DMS53 treated with DMSO at 0.1 percent for 48 hours (cell line): Measurements from ENCODE around the gene CACNA1H.
"Not testable (repeated sequence)": the region's sequence is repeated elsewhere in the genome, so short reads cannot be mapped to it uniquely, and the experiment has no call there.

Experiments
- DNase-seq: peaks from one replicate; lab custom pipeline; 2025; ENCODE audit not compliant: unreplicated experiment; lab: John Stamatoyannopoulos, UW

CACNA1H gene

DNA sequence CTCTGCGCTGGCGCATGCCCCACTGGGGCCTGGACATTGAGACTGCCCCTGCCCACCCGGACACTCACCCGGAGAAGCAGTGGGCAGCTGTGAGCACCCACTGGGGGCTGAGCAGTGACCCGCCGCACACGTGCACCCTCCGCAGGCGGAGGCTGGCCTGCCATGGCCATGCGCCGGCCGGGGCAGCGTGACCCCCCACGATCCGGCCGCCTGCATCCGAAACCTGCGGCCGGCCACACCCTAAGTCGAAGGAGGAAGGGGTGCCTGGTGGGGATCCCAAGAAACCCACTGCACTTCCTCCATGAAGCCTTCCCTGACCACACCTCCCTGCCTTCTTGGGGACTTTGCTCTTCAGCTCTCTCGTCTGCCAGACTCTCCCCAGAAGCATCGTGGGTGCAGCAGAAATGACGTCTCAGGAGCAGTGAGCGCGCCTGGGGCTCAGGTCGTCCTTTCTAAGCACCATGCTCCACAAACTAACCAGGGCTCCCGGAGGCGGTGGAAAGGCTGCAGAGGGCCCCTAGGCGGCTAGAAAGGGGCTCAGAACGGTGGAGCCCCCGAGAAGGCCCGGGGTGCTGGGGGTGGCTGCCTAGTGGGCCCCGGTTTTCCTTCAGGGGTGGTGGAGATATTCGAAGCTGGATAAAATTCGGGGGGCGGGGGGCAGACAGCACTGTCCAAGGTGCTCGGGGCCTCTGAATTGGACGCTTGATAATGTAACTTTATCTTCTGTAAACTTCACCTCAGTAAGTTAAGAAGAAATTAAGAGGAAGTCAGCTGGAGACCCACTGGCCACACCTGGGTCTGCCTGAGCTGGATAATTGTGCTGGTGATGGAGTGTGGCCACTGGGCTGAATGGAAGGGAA lies 70.7 kb downstream of the CACNA1H start:
- DNase-seq: no peak

DNA sequence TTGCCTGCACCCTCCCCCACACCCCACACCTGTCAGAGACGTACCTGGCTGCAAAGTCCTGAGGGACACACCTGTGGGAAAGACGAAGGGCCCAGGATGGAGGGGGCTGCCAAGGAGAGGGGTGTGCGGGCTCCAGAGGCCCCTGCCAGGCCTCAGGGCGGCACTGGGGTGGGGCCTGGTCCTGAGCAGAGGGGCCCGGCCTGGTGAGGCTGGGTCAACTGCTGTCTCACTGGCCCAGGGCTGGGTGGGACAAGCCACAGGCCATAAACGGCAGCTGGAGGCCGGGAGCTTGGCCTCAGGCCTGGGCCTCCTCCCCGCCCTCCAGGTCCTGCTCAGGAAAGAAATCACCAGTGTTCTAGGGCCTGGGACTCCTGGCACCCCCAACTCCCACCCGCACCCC lies 71.7 kb downstream of the CACNA1H start:
- DNase-seq: no peak

DNA sequence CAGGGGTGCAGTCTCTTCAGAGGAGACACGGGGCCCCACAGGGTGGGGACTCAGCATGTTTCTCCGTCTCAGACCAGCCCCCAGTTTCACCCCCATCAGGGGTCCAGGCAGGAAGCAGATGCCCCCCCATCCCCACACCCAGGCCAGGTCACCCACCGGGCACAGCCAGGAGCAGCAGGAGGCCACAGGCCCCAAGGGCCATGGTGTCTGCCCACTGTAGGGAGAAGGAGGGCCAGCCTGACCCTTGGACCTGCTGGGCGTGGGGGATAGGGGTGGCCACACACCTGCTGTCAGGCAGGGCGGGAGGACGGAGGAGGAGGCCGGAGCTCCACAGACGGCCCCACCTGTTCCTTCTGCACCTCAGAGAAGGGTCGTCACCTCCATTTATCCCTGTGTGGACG lies 72.1 kb downstream of the CACNA1H start, which contains the start of gene TPSG1:
TPSG1 (minus strand) TSS at position 218 of the 401 bp plus-strand sequence; CDS start at position 202, 16 bp downstream.
- no peak for DNase-seq

DNA sequence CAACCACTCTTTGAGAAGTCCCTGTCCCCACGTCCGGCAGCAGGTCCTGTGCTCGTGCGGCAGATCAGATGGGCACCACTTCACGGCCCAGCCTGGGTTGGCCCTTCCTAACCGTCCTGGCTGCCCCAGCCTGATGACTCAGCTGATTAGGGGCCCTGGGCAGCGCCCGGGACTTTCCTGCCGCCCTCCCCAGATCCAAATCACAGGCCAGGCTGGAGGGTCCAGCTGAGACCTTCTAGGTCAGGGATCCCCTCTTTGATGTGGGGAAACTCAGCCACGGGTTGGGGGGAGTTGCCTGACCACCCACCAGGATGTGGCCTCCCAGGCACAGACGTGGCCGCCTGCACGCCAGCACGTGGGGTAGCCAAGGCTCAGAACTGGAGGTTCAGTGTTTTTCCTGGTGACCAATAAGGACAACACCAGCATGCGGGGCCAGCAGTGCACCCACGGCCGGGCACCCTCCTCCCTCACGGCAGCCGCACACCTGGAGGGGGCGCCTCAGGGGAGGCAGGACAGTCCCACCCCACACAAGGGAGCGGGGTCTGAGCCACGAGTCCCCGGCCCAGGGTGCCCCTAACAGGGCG lies 72.9 kb downstream of the CACNA1H start:
- DNase-seq: not testable (repeated sequence)

DNA sequence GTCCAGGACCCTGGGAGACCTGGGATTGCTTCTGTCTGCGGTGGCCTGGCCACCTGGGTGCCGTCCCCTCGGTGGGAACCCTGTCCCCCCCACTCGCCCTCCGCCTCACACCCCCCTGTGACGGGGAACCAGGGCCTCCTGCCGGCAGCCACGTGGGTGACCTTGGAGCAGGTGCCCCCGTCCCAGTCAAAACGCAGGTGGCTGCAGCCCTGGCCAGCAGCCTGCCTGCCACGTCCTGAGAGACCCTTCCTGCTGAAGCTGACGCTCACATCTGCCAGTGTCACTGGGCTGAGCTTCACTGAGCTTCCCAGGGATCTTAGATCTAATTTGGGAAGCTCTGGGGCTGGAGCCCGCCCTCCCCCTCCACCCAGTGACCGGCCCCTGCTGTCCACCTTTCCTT lies 73.8 kb downstream of the CACNA1H start:
- DNase-seq: not testable (repeated sequence)

DNA sequence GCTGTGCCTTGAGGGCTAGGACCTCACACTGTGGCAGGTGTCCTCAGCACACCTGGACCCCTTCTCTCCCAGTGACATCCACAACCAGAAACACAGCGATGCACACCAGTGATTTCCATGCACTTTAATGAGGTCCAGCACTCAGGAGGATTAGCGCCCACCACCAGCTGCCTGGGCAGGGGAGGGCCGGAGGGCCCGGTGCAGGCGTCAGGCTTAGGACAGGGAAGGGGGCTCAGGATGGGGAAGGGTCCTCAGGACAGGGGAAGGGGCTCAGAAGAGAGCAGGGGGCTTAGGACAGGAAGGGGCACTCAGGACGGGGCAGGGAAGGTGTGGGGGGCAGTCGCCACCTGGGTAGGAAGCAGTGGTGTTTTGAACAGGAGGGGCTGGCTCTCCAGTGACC lies 75.3 kb downstream of the CACNA1H start:
- DNase-seq: not testable (repeated sequence)

DNA sequence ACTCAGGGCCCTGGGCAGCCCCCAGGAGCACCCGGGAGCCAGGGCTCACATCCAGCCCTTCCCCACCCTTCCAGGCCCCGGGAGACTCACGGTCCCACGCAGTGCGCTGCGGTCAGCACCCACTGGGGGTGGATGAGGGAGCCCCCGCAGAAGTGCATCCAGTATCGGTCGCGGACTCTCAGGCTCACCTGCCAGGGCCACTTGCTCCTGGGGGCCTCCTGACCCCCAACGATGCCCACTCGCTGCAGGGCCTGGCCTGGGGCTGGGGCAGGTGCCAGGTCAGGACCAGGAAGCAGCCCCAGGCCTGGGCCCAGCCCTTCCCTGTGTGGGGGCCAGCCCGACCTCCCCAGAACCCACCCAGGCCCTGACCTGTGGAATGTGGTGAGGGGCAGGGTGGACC lies 76.6 kb downstream of the CACNA1H start:
- DNase-seq: not testable (repeated sequence)

DNA sequence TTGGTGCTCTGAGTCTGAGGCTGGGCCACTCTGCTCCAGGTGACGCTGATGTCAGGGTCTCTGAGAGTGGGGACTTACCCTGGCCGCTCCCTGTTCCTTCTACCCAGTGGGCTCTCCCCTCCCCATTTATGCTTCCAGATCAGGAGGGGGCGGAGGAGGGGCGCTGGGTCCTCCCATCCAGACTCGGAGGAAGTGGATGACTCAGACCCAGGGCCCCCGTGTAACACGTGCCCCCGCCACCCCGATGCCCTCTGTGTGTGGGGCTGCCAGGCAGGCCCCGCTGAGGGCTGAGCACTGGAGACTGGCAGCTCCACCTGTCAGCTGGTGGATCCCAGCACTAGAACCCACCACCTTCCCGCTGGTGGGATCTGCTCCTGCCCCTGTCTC lies 77.2 kb downstream of the CACNA1H start, which contains the start of gene TPSB2:
TPSB2 (minus strand) TSS at position 101 of the 387 bp plus-strand sequence. CDS start 233 bp downstream, outside the sequence.
- not testable (repeated sequence) for DNase-seq

DNA sequence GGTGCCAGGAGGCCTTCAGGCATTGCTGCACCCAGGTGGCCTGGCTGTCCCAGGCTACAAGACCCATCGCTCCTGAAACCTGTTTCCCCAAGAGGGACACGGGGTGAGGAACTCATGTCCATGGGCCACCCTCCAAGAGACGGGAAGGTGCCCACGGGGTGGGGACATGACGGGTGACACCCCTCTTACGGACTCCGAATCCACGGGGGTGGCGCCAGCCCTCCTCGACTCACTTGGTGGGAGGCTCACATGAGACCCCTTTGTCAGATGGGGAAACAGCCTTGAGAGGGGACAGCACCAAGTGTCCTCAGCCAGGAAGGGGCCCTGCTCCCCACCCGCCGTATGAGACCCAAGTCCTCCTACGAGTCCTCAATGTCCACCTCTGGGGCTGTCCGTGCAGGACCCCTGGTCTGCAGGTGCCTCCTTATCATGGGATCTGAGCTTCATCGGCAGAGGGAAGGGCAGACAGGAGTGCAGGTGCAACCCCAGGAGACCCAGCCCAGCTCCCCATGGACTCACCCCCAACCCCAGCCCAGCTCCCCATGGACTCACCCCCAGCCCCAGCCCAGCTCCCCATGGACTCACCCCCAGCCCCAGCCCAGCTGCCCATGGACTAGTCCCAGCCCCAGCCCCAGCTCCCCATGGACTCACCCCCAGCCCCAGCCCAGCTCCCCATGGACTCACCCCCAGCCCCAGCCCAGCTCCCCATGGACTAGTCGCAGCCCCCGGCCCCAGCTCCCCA lies 77.7 kb downstream of the CACNA1H start:
- not testable (repeated sequence) for DNase-seq

DNA sequence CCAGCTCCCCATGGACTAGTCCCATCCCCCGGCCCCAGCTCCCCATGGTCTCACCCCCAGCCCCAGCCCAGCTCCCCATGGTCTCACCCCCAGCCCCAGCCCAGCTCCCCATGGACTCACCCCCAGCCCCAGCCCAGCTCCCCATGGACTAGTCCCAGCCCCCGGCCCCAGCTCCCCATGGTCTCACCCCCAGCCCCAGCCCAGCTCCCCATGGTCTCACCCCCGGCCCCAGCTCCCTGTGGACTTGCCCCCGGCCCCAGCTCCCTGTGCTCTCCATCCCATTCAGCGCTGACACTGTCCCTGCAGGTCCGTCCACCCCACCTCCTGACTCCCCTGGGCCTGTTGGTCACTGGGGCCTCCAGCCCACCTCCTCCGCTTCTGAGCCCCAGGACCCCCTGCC lies 78.4 kb downstream of the CACNA1H start:
- not testable (repeated sequence) for DNase-seq

DNA sequence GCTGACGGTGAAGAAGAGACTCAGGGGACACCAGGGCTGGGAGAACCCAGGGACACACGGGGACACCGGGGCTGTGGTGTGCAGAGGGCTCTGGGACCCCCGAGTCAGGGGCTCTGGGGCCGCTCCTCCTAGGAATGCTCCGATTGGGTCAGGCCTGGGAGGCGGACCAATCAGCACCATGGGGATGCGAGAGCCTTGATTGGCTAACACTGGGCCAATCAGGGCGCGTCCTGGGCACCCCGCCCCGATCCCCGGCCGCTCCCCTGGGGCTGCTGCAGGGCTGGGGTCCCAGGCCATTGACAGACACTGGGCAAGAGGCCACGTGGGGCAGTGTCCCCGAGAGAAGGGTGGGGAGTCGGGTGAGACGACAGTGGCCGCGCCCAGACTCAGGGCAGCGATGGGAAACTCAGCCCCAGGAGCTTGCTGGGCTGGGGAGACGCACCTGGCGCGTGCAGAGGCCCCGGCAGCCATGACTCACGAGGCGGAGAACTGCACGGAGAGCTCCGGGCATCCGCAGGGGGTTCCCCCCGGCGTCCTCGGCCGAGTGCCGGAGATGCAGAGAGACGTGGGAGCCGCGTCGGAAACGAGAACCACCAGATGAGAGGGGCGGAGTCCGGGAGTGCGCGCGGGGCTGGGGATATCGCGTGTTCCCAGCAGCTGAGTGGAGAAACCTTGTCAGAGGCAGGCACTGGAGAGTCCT lies 79.3 kb downstream of the CACNA1H start:
- not testable (repeated sequence) for DNase-seq

DNA sequence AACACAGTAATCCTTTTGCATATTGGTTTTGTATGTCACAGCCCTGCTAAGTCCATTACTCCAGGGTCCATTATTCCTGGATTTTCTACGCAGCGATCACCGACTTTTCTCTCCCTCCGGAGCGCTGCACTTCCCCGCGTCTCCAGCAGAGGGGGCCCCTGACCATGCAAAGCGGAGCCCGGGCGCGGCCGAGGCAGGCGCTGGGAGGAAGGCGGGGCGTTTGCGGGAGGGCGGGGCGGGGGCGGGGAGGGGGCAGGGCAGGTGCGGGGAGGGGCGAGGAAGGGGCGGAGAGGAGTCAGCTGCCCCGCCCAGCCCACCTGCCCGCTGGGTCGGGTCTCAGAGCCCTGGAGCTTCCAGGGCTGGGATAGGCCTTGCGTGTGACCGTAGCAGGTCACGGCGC lies 83.8 kb downstream of the CACNA1H start:
- not testable (repeated sequence) for DNase-seq

DNA sequence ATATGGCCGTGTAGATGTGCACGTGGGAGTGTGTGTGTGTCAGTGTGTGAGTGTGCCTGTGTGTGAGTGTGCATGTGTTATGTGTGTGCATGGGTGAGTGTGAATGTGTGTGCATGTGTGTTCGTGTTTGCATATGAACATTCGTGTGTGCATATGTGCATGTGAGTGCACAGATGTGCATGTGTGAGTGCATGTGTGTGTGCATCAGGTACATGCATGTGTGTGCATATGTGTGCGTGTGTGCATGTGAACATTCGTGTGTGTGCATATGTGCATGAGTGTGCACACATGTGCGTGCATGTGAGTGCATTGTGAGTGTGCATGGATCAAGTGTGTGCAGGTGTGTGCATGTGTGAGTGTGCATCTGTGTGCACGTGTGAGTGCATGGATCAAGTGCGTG lies 85.1 kb downstream of the CACNA1H start:
- DNase-seq: no peak

DNA sequence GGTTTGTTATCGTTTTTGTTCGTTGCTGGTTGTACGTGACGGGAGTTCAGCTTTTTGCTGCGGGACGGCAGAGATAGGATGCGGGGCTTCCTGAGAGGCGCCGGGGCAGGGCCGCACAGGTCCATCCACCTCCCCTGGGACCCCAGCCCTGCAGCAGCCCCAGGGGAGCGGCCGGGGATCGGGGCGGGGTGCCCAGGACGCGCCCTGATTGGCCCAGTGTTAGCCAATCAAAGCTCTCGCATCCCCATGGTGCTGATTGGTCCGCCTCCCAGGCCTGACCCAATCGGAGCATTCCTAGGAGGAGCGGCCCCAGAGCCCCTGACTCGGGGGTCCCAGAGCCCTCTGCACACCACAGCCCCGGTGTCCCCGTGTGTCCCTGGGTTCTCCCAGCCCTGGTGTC lies 86.0 kb downstream of the CACNA1H start:
- DNase-seq: not testable (repeated sequence)

DNA sequence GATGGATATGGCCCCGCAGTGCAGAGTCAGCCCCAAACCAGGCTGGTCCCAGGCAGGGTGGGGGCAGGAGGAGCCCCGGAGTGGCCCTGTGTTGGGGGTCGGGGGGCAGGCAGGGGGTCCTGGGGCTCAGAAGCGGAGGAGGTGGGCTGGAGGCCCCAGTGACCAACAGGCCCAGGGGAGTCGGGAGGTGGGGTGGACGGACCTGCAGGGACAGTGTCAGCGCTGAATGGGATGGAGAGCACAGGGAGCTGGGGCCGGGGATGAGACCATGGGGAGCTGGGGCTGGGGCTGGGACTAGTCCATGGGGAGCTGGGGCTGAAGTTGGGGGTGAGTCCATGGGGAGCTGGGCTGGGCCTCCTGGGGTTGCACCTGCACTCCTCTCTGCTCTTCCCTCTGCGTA lies 86.7 kb downstream of the CACNA1H start:
- DNase-seq: not testable (repeated sequence)

DNA sequence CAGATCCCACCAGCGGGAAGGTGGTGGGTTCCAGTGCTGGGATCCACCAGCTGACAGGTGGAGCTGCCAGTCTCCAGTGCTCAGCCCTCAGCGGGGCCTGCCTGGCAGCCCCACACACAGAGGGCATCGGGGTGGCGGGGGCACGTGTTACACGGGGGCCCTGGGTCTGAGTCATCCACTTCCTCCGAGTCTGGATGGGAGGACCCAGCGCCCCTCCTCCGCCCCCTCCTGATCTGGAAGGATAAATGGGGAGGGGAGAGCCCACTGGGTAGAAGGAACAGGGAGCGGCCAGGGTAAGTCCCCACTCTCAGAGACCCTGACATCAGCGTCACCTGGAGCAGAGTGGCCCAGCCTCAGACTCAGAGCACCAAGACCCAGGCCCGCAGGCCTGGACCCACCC lies 87.5 kb downstream of the CACNA1H start, which contains the start of gene TPSAB1:
TPSAB1 (plus strand) TSS at position 270 of the 400 bp plus-strand sequence. CDS start 234 bp downstream, outside the sequence.
- DNase-seq: not testable (repeated sequence)

DNA sequence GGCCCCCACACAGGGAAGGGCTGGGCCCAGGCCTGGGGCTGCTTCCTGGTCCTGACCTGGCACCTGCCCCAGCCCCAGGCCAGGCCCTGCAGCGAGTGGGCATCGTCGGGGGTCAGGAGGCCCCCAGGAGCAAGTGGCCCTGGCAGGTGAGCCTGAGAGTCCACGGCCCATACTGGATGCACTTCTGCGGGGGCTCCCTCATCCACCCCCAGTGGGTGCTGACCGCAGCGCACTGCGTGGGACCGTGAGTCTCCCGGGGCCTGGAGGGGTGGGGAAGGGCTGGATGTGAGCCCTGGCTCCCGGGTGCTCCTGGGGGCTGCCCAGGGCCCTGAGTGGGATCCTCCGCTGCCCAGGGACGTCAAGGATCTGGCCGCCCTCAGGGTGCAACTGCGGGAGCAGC lies 88.2 kb downstream of the CACNA1H start:
- not testable (repeated sequence) for DNase-seq

DNA sequence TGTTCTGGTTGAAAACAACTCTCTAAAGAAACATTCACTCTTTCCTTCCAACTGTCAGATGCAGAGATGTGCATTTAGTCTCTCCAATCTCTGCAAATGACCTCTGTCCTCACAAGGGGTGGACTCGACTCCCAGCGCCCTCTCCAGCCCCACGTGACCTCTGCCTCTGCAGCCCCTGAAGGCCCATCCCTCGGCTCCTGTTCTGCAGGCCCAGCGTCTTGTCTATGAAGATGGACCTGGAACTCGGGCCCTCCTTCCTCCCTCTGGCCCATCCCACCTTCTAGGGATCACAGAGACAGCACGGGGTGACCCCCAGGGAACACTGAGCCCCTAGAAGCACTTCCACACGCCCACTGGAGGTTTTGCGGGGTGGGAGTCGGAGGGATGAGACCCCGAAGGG lies 90.5 kb downstream of the CACNA1H start:
- not testable (repeated sequence) for DNase-seq

DNA sequence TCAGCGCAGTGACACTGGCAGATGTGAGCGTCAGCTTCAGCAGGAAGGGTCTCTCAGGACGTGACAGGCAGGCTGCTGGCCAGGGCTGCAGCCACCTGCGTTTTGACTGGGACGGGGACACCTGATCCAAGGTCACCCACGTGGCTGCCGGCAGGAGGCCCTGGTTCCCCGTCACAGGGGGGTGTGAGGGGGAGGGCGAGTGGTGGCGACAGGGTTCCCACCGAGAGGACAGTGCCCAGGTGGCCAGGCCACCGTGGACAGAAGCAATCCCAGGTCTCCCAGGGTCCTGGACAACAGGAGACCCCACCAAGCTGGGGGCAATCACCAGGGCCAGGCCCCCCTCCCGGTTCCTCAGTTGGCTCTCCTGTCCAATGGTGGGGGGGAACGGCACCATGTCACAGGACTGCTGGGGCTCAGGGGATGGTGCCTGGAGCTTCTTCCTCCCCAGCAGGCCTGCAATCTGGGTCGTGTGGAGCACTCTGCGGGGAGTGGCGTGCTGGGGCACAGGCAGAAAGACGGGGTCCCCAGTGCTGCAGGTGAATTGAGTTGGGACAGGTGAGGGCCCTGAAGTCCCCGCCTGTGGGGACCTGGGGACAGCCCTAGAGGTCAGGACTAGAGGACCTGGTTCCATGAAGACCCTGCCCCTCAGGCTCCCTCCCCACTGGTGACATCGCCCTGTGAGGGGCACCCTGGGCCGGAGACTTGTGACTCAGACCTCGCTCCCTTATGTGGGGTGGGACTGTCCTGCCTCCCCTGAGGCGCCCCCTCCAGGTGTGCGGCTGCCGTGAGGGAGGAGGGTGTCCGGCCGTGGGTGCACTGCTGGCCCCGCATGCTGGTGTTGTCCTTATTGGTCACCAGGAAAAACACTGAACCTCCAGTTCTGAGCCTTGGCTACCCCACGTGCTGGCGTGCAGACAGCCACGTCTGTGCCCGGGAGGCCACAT lies 91.3 kb downstream of the CACNA1H start:
- not testable (repeated sequence) for DNase-seq

DNA sequence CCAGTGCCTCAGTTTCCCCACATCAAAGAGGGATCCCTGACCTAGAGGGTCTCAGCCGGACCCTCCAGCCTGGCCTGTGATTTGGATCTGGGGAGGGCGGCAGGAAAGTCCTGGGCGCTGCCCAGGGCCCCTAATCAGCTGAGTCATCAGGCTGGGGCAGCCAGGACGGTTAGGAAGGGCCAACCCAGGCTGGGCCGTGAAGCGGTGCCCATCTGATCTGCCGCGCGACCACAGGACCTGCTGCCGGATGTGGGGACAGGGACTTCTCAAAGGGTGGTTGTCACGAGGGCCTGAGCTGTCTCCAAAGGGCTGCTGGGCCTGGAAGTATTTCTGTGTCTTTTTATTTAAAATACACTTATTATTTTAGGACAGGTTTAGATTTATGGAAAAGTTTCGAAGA lies 92.0 kb downstream of the CACNA1H start:
- DNase-seq: no peak
